CMK (cell line): ENCODE measurements around the gene CIT.

Experiments
- DNase-seq: peaks from one replicate; pipeline ENCODE4 v3.0.0-alpha.2; 2010; ENCODE audit warnings: low read depth

Gene CIT

DNA sequence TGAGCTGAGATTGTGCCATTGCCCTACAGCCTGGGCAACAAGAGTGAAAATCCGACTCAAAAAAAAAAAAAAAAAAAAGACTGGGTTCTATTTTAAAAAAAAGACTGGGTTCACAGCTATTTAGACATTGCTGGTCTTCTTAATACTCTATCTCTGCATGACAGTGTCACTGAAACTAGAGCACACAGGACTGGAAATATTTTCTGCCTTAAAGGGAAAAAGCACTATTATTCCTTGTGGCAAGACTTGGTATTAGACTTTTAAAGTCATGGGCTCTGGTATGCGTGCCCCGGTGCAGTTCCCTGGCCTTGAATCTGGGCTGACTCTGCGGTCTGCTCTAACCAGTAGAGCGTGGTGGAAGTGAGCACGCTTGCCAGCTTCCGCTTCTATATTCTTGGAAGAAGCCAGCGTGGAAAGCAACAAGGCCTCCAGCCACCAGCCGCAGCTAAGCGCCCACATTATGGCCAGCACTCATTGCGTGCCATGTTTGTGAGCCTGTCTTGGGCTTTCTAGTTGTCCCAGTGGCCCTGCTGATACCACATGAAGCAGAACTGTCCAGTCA, 177.8 kb downstream of the CIT start:
- DNase-seq, result no peak

DNA sequence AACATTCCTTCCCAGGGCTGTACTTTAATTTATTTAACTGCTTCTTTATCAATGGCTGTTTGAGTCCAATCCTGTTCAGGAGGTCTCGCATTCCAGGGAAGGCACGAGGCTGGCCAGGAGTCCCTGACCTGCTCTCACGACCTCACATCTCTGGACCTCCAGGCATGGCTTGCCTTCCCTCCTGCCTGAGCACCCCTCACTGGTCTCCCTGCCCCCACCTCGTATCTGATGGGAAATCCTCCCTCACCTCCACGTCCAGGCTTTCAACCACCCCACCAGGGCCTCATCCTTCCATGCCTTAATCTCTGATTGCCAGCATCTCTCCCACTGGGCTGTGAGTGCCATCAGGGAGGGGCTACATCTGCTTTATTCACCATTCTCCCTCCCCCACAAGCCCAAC, 180.2 kb downstream of the CIT start:
- no peak for DNase-seq

DNA sequence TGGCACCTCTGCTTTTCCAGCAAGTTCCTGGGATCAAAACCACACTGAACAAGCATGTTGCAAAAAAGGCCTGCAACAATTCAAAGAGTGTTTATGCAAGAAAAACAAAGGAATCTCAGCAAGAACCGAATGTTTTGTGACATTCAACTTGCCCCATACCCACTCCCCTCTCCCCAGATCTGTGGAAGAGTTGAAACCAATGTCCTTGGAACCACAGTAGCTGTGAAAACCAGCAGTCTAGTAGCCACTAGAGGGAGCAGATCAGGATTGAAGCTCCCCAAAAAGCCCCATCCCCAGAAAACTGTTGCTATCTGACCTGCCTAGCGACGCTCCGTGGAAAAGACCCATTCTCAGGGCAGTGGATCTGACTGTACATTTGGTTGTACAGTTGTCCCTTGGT, 182.1 kb downstream of the CIT start:
- DNase-seq, result no peak

GRCh38 chr12:119694111-119694510, 183.0 kb downstream of the CIT start:
- no peak for DNase-seq

DNA sequence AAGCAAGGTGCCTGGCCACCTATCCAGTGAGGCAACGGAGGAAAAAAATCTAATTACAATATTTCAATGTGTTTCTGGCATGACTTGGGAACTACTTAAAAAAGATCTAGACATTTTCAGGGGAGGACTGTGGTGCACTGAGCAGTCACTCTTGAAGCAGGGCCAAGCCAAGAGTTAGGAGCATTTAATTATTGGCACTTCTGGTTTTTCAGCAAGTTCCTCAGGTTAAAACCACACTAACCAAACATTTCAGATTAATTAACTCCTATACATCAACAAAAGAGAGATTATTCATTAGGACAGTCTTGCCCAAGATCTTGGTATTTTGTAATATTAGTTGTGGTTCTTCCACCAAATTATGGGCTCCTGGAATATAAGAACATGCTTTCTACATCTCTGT, 183.6 kb downstream of the CIT start:
- no peak for DNase-seq

GRCh38 chr12:119692997-119693396, 184.1 kb downstream of the CIT start:
- no peak for DNase-seq

DNA sequence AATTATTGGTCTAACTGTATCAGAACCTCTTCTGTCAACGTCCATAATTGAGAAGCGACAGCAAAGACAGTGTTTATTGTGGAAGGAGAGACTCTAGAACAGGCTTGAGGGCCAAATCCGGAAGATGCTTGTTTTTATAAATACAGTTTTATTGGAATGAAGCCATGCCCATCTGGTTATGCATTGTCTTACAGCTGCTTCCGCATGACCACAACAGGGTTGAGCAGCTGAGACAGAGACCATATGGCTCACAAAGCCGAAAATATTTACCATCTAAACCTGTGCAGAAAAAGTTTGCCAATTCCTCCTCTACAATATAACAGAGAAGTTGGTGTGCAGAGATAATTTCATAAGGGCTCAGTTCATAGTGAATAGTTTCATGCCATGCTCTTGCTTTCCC, 184.7 kb downstream of the CIT start:
- no peak for DNase-seq

DNA sequence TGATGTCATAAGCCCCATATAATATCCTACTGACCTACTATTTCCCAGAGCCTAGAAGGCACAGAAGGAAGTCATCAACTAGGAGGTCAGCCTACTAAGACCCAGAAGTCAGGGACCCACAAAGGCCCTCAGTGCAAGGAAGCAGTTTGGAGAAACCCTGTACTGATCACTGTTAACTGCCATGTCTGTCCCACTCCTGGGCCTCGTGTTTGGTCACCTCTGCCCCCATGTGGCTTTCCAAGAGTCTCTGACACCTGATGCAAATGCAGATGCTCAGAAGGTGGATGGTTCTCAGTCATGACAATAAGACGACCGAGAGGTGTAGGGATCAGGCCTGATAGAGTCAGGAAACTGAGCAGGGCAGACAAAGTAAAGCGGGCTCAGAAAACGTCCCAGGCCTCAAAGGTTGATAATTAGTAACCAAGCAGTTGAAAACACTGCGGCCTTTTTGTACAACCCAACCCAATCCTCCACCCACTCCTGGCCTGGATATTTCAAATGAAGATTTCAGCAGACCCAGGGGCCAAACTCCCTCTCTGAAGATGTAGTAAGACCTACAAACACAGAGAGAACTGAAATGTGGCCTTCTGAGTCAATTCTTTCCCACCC, 185.8 kb downstream of the CIT start:
- DNase-seq, result no peak

DNA sequence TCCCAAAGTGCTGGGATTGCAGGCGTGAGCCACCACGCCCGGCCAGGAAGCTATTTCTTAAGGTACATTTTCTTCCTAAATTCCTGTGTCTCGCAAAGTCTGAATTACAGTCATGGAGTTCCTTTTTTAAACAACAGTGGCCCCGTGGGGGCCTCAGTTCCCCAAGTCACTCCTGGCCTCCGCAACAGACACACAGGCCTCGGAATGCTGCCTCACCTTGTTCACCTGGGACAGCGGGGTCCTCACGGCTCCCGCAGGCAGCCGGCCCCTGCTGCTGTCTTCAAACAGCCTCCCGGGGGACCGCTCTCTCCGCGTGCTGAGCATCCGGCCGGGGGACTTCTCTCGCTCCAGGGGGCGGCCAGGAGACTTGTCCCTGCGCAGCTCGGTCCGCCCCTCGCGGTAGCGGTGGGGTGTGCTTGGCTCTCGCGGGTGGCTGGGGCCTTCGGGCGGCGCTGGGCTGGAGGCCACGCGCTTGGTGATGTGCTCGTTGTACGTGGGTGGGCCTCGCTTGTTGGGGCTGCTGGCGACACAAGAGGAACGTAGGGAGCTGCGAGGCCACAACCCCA, 187.1 kb downstream of the CIT start:
- DNase-seq, result no peak

GRCh38 chr12:119687879-119688278, 189.2 kb downstream of the CIT start:
- no peak for DNase-seq

DNA sequence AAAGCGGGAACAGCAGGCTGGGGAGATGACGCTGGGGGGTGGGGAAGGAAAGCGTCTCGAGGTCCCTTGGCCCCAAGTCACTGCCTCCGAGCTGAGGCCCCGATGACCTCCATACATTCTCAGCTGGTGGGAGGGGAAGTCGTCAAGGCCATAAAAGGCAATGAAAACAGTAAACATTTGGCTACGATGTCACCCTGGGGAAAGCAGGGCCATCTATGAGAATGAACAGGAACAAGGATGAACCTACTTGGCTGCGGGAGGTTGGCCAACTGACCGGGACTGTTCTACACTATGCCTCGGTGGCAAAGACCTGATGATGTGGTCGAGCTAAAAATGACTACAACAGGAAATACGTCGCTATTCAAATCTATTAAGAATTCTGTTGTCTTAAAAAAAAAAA, 189.7 kb downstream of the CIT start:
- DNase-seq, result no peak

DNA sequence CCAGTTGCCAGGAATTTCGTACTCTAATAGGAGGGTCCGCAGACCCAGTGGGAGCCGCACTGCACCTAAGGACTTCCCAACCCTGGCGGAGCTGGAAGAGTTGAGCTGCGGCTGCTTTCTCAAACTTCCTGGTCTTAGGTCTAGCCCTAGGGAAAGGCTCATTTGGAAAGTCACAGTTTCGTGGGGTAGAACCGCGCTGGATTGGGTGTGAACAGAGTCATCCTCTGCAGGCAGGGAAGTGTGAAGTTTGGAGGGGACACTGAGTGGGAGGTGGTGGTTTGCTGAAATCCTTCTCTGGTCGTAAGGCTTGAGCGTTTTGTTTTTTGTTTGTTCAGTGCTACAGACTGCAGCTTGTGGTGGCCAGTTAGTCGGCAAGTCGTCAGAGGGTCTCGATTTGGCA, 190.3 kb downstream of the CIT start:
- no peak for DNase-seq

DNA sequence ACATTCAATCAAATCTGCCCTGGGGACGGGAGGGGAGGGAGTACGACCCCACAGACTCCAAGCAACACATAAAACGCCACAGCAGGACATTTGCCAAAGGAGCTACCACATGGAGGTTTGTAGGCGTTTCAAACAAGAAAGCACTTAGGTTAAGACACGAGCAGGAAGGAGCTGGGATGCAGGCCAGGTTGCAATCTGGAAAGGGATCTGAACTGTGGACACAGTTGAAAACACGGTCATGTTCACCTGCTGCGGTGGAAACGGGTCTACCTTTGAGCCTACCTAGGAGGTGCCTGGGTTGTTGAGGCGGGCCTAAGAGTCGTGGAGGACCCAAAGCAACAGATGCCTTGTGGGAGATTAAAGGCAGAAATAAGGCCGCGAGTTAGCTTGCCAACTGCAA, 190.8 kb downstream of the CIT start:
- DNase-seq, result no peak

- no peak for DNase-seq
Observed at GRCh38 chr12:119685375-119685774, 191.7 kb downstream of the CIT start.

DNA sequence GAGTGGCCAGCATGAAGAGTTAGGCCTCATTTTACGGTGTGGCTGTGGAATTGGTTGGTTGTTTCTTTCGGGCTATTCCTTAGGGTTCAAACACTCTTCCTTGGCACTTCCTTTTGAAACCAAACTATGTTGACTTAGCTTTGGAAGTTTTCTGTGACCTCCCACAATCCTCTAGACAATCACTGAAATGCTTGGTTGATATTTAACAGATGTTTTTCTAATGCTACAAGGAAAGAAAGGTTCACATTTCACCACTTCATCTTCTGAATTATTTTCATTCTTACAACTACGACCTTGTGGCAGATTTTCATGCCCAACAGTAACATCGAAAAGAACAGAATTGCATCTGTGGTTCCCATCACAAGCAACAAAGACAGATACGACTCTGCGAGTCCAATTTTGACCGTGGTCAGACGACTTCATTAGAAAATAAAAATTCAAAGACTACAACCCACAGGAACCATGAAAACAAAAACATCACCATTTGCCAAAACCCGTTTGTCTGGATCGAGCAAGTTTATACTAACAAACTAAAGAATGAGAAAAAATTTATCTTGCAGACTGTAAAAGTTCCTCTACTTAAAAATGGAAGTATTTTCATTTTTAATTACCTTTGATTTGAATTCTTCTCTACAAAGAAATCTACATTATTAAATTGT, 192.3 kb downstream of the CIT start:
- no peak for DNase-seq

- DNase-seq, result no peak
Observed at GRCh38 chr12:119683816-119684215, 193.3 kb downstream of the CIT start.

DNA sequence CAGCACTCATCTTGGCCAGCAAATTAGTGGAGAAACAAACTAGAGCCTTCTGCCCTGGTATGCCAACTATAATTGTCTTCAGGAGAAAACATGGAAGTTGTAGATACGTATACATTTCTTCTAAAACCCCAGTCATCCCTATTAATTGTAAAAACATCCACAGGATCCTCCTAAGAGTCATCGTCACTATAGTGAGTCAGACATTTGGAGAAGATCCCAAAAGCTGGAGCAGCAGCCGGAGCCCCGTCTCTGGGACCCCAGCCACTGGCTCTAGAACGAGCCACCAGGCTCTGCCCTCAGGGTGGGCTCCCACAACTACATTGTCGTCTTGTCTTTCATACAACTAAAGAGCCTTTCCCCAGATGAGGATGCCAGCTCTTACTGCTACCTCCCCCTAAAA, 193.7 kb downstream of the CIT start:
- no peak for DNase-seq

DNA sequence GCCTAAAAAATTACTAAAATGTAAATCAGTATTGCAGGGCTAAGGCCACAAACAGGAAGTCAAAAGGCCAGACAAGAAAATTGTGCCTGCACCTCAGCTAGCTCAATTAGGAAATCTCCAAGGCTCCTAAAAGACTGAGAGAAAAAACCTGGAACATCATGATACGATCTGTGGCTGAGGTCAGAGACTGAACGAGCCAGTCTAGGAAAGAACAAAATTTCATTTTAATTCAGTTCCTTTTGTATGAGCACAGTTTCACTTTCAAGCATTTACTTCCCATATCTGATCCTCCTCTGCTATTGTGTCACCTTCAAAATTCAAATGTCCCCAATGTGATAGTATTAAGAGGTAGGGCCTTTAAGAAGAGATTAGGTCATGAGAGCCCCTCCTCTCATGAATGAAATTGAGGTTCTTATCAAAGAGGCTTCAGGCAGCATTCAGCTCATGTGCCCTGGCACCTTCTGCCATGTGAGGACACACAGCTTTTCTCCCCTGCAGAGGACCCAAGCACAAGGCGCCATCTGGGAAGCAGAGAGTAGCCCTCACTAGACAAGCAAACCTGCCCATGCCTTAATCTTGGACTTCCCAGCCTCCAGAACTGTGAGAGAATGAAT, 194.4 kb downstream of the CIT start:
- DNase-seq, result no peak

DNA sequence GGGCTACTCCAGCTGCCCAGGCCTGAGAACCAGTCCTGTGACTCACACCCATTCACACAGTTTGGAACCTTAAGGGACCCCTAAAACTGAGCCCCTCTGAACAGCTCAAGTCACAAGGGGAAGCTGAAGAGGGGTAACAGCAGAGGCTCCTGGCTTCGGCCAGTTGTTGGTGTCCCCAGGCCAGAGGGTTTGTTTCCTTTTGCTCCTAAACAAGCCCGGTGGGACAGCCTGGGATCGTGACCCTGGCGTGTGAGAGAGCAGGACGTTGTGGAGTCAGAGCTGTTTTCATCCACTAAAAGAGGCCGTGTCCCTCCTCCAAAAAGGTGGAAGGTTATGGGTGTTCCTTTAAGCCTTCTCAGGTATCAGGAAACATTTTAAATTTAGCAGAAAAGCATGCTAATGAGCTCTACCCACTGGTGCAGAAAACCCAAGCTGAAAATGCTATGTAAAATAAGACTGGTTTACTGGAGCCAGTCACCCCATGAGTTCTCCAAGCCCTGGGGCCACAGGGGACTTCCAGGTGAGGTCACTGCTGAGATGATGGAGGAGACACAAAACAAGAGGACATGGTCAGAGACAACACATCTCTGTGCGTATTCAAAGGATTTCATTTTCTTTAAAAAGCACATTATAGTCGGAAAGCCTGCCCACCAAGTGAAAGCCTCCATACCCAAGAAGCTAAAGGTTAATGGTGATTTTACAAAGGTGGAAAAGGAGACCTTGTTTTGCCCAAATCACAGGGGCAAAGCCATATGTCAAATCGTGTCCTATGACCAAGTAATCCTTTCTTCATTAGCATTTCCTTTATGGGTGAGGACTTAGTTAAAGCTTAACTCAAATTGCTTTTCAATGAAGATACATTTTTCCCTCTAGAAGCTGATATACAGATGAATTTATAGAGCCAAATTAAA, 195.1 kb downstream of the CIT start:
- DNase-seq, result no peak

DNA sequence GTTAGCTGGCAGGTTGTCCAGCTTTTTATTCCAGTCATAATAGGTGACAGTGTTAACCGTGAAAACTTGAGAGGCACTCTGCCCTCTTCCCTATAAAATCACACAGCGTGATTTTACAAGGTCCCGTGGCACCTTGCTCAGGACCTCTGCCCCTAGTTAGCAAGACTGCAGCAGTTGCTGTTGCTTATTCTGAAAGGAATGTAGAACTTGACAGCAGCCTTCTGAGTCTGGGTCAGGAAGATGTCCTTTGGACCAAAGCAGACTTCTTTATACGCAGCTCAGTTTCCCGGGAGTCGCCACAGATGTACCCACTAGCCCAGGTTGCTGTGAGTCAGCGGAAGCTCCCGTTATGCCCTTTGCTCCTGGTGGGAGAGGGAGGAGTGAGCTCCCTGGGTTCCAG, 196.0 kb downstream of the CIT start:
- DNase-seq, result no peak

DNA sequence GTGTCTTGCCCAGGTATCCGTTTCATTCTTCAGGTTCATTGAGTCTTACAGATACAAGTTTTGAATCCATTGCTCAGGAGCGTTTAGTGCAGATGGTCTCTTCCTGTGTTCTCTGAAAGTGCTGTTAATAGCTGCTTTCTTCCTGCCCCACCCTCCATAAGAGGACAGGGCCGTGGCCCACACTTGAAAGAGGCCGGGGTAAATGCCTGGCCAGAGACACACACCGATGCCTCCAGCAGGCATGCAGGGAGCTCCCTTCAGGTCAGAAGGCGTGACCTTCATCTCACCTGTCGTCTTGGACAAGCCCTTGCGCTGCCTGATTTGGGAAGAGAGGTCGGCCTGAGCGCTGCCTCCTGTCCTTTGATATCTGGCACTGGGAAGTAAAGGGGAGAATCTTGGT, 197.6 kb downstream of the CIT start:
- no peak for DNase-seq

DNA sequence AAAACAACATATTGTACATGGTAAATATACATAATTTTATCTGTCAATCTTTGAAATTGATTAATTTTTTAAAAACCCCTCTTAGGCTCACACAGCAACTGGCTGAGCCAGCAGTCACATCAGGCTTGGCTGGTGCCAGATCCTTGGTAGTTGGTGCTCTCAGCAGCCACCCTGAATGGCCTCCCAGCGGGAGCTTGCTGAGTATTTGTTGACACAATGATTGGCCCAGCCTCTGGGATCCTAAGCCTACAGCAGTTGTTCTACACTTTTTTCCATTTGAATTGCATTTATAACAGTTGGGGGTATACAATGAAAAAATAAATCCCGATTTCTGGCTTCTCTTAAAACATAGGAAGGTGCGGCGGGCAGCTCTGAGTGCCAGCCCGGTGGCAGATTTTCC, 198.0 kb downstream of the CIT start:
- DNase-seq, result no peak
